DOHH2 (cell line): ENCODE data around the gene GNAO1.

ENCODE experiments used
- H3F3A ChIP-seq: fragments of 200-600 bp; sonication (generic), shearing (Covaris generic); 2 replicates; pipeline ENCODE4 v1.6.0; 2016; ENCODE audit warnings: antibody characterized with exemption, mild to moderate bottlenecking; ENCODE audit not compliant: control insufficient read depth, insufficient read depth
- H3K27ac ChIP-seq: fragments of 200-600 bp; sonication (generic); 2 replicates; pipeline ENCODE4 v1.5.1; 2014; ENCODE audit warnings: low read depth, mild to moderate bottlenecking, low read length, moderate library complexity
- H3K27me3 ChIP-seq: fragments of 200-600 bp; sonication (generic); 2 replicates; pipeline ENCODE4 v1.6.1; 2014; ENCODE audit warnings: mild to moderate bottlenecking, low read length, mixed read lengths; ENCODE audit not compliant: control insufficient read depth
- H3K36me3 ChIP-seq: fragments of 200-600 bp; sonication (generic); 2 replicates; pipeline ENCODE4 v1.6.1; 2014; ENCODE audit warnings: mild to moderate bottlenecking, low read length, moderate library complexity, mixed read lengths; ENCODE audit not compliant: control insufficient read depth
- H3K4me1 ChIP-seq: fragments of 200-600 bp; sonication (generic); 2 replicates; pipeline ENCODE4 v1.6.1; 2014; ENCODE audit warnings: mild to moderate bottlenecking, low read length, mixed read lengths; ENCODE audit not compliant: control insufficient read depth
- H3K4me2 ChIP-seq: fragments of 200-600 bp; sonication (generic); 2 replicates; pipeline ENCODE4 v1.6.0; 2014; ENCODE audit warnings: mild to moderate bottlenecking, low read length, moderate library complexity
- H3K4me3 ChIP-seq: fragments of 200-600 bp; sonication (generic); 2 replicates; pipeline ENCODE4 v1.5.1; 2014; ENCODE audit warnings: mild to moderate bottlenecking, low read length, mixed read lengths
- H3K79me2 ChIP-seq: fragments of 200-600 bp; sonication (generic); 2 replicates; pipeline ENCODE4 v1.6.1; 2014; ENCODE audit warnings: mild to moderate bottlenecking, low read length, mixed read lengths; ENCODE audit not compliant: control insufficient read depth
- H3K9me2 ChIP-seq: fragments of 200-600 bp; sonication (generic); replicated peaks from 2 replicates; pipeline ENCODE4 v1.6.1; 2014; ENCODE audit warnings: mild to moderate bottlenecking, low read length, mixed read lengths; ENCODE audit not compliant: control insufficient read depth
- H3K9me3 ChIP-seq: fragments of 200-600 bp; sonication (generic); 2 replicates; pipeline ENCODE4 v1.6.1; 2014; ENCODE audit warnings: antibody characterized with exemption, low read length, mixed read lengths; ENCODE audit not compliant: control insufficient read depth, insufficient read depth
- H4K20me1 ChIP-seq: fragments of 200-600 bp; sonication (generic); 2 replicates; pipeline ENCODE4 v1.6.0; 2014; ENCODE audit warnings: low read depth, mild to moderate bottlenecking, antibody characterized with exemption, low read length, moderate library complexity; ENCODE audit not compliant: control insufficient read depth, insufficient read depth
- CTCF ChIP-seq: fragments of 200-600 bp; sonication (generic); IDR thresholded peaks from one replicate; pipeline ENCODE4 v1.5.1; 2014; ENCODE audit warnings: antibody characterized with exemption, mild to moderate bottlenecking, low read depth, low read length; ENCODE audit not compliant: poor library complexity, severe bottlenecking
- EZH2phosphoT487 ChIP-seq: fragments of 200-600 bp; sonication (generic); IDR thresholded peaks from 2 replicates; pipeline ENCODE4 v1.6.1; 2017; ENCODE audit warnings: borderline replicate concordance, mild to moderate bottlenecking, antibody characterized with exemption, low read length, moderate library complexity, mixed read lengths

Gene GNAO1

GRCh38 chr16:56164636-56165035 is 26.7 kb upstream of the GNAO1 start:
- TF ChIP-seq CTCF = no peak
- no peak for TF ChIP-seq EZH2phosphoT487
- H3K36me3 ChIP-seq = no peaks in the 10 kb centered on the region
- H3K4me2 ChIP-seq = no peak overlapping the region
- no peaks in the 10 kb centered on the region for H3K9me2 ChIP-seq
- H3F3A ChIP-seq = no peaks in the 10 kb centered on the region
- no peaks in the 10 kb centered on the region for H3K79me2 ChIP-seq
- no peak overlapping the region for H3K4me3 ChIP-seq
- H3K4me1 ChIP-seq = no peaks in the 10 kb centered on the region
- no peaks in the 10 kb centered on the region for H3K27me3 ChIP-seq
- no peak overlapping the region for H3K27ac ChIP-seq
- no peaks in the 10 kb centered on the region for H4K20me1 ChIP-seq
- no peaks in the 10 kb centered on the region for H3K9me3 ChIP-seq

GRCh38 chr16:56174411-56174810 is 16.9 kb upstream of the GNAO1 start:
- Histone ChIP-seq H3F3A (no peaks in the 10 kb centered on the region), H3K36me3 (no peaks in the 10 kb centered on the region), H3K27ac (no peak overlapping the region), H3K4me2 (no peak overlapping the region), H3K79me2 (no peaks in the 10 kb centered on the region), H3K4me1 (no peaks in the 10 kb centered on the region), H3K9me3 (no peaks in the 10 kb centered on the region), H3K9me2 (no peaks in the 10 kb centered on the region), H3K27me3 (no peaks in the 10 kb centered on the region), H3K4me3 (no peak overlapping the region), H4K20me1 (no peaks in the 10 kb centered on the region)
- TF ChIP-seq CTCF (no peak), EZH2phosphoT487 (no peak)

GRCh38 chr16:56181401-56181800 is 9.9 kb upstream of the GNAO1 start:
- no peaks in the 10 kb centered on the region for H3K36me3 ChIP-seq
- no peaks in the 10 kb centered on the region for H3K9me3 ChIP-seq
- H3K9me2 ChIP-seq = no peaks in the 10 kb centered on the region
- TF ChIP-seq CTCF = no peak
- TF ChIP-seq EZH2phosphoT487 = no peak
- H3K27ac ChIP-seq = no peak overlapping the region
- no peaks in the 10 kb centered on the region for H3F3A ChIP-seq
- H4K20me1 ChIP-seq = no peaks in the 10 kb centered on the region
- no peaks in the 10 kb centered on the region for H3K79me2 ChIP-seq
- H3K4me2 ChIP-seq = no peak overlapping the region
- no peaks in the 10 kb centered on the region for H3K4me1 ChIP-seq
- H3K27me3 ChIP-seq = peaks cover 7% of the 10 kb centered on the region; the same call in 1 of the 2 replicates
- no peak overlapping the region for H3K4me3 ChIP-seq

GRCh38 chr16:56183266-56183665 is 8.0 kb upstream of the GNAO1 start:
- Histone ChIP-seq H3K4me1 (no peaks in the 10 kb centered on the region), H3K4me3 (no peak overlapping the region), H3K9me3 (no peaks in the 10 kb centered on the region), H4K20me1 (no peaks in the 10 kb centered on the region), H3K9me2 (no peaks in the 10 kb centered on the region), H3K36me3 (no peaks in the 10 kb centered on the region), H3K27me3 (peaks cover 7% of the 10 kb centered on the region; the same call in 1 of the 2 replicates), H3K4me2 (no peak overlapping the region), H3F3A (no peaks in the 10 kb centered on the region), H3K27ac (no peak overlapping the region), H3K79me2 (no peaks in the 10 kb centered on the region)
- TF ChIP-seq CTCF = no peak
- TF ChIP-seq EZH2phosphoT487 = no peak
